Activated CD4-positive, alpha-beta T cell treated with anti-CD3 and anti-CD28 coated beads, Interleukin-2, Interleukin-6, amounts not matched to agents 100 ng/mL and 50 ng/mL, durations not matched to agents 16 hours and 8 hours (primary cell): ENCODE measurements around the gene CHRM1.
"Not testable (repeated sequence)": the region's sequence is repeated elsewhere in the genome, so short reads cannot be mapped to it uniquely, and the experiment has no call there.

Experiments
- DNase-seq: peaks from one replicate; pipeline ENCODE4 v3.0.0-alpha.2; 2020

Gene CHRM1

DNA sequence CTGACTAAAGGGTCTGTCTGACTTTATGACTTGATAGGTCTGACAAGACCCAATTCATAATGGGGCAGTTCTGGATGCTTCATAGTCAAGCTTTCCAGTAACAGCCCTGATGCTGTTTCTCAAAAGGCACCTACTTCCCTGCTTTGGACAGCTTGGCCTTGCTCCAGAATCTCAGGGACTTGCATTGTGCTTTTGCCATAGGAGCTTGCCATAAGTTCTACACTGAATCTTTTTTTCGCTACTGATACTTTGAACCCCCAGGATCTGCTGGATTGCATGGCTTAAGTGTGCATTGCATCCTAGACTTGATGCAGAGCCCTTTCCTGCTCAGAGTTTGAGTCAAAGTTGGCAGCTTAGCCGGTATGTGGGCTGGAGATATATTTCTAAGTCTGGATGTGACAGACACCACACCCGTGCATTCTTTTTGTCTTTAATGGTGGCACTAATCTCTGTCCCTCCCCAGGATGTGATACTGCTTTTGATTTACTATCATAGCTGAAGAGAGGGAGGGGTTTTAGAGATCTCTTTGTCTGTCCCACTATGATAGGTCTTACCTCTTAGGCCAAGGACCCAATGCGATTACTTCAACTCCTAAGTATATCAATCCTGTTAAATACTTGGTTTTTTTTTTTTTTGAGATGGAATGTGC is 57.4 kb downstream of the CHRM1 start:
- no peak for DNase-seq

DNA sequence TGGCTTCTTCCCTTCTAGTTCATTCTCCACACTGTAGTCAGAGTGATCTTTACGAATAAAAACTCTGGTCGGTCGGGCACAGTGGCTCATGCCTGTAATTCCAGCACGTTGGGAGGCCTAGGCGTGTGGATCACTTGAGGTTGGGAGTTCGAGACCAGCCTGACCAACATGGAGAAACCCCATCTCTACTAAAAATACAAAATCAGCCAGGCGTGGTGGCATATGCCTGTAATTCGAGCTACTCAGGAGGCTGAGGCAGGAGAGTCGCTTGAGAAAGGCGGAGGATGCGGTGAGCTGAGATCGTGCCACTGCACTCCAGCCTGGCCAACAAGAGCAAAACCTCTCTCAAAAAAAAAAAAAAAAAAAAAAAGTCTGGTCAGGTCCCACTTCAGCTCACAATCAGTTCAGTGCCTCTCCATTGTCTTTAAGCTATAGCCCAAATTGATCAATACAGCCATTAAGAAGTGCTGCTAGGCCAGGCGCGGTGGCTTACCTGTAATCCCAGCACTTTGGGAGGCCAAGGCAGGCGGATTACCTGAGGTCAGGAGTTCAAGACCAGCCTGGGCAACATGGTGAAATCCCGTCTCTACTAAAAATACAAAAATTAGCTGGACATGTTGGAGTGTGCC is 59.5 kb downstream of the CHRM1 start:
- not testable (repeated sequence) for DNase-seq

DNA sequence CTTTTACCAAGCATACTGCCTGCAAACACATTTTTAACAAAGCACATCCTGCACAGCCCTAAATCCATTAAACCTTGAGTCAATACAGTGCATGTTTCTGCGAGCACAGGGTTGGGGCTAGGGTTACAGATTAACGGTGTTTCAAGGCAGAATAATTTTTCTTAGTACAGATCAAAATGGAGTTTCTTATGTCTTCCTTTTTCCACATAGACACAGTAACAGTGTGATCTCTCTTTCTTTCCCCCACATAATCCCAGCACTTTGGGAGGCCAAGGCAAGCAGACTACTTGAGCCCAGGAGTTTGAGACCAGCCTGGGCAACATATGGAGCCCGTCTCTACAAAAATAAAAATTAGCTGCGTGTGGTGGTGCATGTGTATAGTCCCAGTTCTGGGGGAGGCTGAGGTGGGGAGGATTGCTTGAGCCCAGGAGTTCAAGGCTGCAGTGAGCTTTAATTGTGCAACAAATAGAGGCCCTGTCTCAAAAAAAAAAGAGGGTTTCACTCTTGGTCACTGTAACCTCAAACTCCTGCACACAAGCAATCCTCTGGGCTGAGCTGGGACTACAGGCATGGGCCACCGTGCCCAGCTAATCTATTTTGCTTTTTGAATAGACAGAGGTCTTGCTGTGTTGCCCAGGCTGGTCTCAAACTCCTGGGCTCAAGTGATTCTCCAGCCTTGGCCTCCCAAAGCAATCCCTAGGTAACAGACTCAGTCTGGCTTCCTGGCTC is 60.2 kb downstream of the CHRM1 start:
- DNase-seq: peak; percentile 73

DNA sequence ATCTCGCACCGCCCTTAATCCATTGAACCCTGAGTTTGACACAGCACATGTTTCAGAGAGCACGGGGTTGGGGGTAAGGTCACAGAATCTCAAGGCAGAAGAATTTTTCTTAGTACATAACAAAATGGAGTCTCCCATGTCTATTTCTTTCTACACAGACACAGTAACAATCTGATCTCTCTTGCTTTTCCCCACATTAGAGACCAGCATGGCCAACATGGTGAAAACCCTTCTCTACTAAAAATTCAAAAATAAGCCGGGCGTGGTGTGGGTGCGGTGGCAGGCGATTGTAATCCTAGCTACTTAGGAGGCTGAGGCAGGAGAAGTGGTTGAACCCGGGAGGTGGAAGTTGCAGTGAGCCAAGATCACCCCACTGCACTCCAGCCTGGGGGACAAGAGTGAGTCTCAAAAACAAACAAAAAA is 61.9 kb downstream of the CHRM1 start:
- not testable (repeated sequence) for DNase-seq
